ENCODE data around the gene PRRT2.
"Not testable (repeated sequence)": the region's sequence is repeated elsewhere in the genome, so short reads cannot be mapped to it uniquely, and the experiment has no call there.

Gene PRRT2

DNA sequence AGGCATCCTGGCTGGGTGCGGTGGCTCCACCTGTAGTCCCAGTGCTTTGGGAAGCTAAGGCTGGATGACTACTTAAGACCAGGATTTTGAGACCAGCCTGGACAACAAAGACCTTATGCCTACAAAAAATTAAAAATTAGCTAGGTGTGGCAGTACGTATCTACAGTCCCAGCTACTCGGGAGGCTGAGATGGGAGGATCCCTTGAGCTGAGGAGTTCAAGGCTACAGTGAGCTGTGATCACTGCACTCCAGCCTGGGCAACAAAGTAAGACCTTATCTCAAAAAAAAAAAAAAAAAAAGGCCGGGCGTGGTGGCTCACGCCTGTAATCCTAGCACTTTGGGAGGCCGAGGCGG, 14.3 kb downstream of the PRRT2 start:
- H3K4me3 ChIP-seq (replicated peaks; ENCODE audit: low read depth, low read length): no peak overlapping the region
- TF ChIP-seq, protein P1, sequence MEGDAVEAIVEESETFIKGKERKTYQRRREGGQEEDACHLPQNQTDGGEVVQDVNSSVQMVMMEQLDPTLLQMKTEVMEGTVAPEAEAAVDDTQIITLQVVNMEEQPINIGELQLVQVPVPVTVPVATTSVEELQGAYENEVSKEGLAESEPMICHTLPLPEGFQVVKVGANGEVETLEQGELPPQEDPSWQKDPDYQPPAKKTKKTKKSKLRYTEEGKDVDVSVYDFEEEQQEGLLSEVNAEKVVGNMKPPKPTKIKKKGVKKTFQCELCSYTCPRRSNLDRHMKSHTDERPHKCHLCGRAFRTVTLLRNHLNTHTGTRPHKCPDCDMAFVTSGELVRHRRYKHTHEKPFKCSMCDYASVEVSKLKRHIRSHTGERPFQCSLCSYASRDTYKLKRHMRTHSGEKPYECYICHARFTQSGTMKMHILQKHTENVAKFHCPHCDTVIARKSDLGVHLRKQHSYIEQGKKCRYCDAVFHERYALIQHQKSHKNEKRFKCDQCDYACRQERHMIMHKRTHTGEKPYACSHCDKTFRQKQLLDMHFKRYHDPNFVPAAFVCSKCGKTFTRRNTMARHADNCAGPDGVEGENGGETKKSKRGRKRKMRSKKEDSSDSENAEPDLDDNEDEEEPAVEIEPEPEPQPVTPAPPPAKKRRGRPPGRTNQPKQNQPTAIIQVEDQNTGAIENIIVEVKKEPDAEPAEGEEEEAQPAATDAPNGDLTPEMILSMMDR (IDR thresholded peaks at IDR 0.05; ENCODE audit: low read length, missing control alignments): no peak
- DNase-seq (ENCODE audit: low read depth): no peak

DNA sequence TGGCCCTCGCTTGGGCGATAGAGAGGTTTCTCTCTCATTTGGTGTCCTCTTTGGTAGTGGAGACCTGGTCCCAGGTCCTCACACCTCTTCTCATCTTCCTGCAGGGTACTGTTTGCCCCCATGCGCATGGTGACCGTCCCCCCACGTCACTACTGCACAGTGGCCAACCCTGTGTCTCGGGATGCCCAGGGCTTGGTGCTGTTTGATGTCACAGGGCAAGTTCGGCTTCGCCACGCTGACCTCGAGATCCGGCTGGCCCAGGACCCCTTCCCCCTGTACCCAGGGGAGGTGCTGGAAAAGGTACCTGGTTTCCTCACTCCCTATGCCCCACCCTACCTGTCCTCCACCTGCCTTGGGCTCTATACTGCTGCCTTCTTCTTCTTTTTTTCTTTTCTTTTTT, 18.8 kb downstream of the PRRT2 start:
- DNase-seq (ENCODE audit: low read depth): no peak
- H3K4me3 ChIP-seq (replicated peaks; ENCODE audit: low read depth, low read length): no peak overlapping the region
- TF ChIP-seq, protein P1 (IDR thresholded peaks at IDR 0.05; ENCODE audit: low read length, missing control alignments): no peak

DNA sequence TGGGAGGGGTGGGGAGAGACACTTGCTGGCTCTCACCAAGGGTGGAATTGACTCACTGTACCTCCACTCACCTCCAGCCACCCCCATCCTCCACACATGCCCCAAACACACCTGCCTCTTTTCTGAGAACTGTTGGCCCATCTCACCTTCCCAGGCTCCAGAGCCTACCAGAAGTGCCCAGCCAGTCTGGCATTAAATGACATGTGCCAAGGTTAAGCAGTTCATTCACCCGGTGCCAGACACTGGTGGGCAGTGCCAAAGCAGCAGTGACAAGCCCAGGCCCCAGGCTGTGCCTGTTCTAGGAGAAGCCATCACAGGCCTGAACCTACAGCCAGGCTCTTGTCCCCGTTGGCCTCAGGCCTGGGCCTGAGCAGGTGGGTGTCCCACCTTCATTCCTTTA, 19.5 kb downstream of the PRRT2 start:
- TF ChIP-seq, protein P1 (IDR thresholded peaks at IDR 0.05; ENCODE audit: low read length, missing control alignments): no peak
- DNase-seq (ENCODE audit: low read depth): no peak
- H3K4me3 ChIP-seq (replicated peaks; ENCODE audit: low read depth, low read length): no peak overlapping the region

DNA sequence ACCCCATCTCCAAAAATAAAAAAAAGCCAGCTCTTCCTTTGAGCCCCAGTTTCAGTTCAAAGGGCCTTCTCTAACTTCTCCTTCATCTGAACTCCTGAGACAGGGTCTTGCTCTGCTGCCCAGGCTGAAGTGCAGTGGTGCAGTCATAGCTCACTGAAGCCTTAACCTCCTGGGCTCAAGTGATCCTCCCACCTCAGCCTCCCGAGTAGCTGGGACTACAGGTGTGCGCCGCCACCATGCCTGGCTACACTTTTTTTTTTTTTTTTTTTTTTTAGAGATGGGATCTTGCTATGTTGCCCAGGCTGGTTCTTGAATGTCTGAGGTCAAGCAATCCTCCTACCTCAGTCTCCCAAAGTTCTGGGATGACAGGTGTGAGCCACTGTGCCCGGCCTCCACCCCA, 21.2 kb downstream of the PRRT2 start:
- not testable (repeated sequence) for DNase-seq (ENCODE audit: low read depth); H3K4me3 ChIP-seq (replicated peaks; ENCODE audit: low read depth, low read length)

DNA sequence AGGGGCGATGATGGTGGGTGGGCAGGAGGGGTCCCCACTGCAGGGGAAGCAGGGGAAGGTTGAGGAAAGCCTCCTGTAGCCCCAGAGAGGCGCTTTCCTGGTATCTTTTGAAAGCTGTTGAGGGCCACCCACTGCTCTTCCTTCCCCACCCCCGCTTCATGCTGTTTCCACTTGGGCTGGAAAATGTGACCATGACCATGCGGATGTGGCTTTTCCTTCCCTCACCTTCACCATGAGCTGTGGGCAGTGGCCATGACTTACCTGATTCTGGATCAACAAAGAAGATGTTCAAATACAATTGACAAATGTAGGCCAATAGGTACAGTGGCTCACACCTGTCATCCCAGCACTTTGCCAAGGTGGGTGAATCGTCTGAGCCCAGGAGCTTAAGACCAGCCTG, 22.1 kb downstream of the PRRT2 start:
- H3K4me3 ChIP-seq (replicated peaks; ENCODE audit: low read depth, low read length): no peak overlapping the region
- TF ChIP-seq, protein P1 (IDR thresholded peaks at IDR 0.05; ENCODE audit: low read length, missing control alignments): no peak
- DNase-seq (ENCODE audit: low read depth): no peak

DNA sequence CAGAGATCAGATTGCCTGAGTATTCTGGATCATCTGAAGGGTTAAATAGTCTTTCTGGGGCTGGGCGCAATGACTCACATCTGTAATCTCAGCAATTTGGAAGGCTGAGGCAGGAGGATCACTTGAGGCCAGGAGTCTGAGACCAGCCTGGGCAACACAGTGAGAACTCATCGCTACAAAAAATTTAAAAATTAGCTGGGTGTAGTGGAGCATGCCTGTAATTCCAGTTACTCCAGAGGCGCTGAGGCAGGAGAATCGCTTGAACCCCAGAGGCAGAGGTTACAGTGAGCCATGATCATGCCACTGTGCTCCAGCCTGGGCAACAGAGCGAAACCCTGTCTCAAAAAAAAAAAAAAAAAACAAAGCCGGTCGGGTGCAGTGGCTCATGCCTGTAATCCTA, 23.9 kb downstream of the PRRT2 start:
- TF ChIP-seq, protein P1 (IDR thresholded peaks at IDR 0.05; ENCODE audit: low read length, missing control alignments): no peak

DNA sequence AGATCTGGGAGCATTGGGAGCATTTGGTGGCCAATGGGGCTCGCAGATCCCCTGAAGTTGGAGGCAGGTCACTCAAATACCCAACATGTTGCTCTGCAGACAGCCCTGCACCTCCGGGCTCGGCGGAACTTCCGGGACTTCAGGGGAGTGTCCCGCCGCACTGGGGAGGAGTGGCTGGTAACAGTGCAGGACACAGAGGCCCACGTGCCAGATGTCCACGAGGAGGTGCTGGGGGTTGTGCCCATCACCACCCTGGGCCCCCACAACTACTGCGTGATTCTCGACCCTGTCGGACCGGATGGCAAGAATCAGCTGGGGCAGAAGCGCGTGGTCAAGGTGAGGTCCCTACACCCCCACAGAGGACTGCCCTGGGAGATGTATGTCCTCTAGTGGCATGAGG, 24.6 kb downstream of the PRRT2 start:
- TF ChIP-seq, protein P1 (IDR thresholded peaks at IDR 0.05; ENCODE audit: low read length, missing control alignments): no peak
- DNase-seq (ENCODE audit: low read depth): no peak
- H3K4me3 ChIP-seq (replicated peaks; ENCODE audit: low read depth, low read length): no peak overlapping the region

More for the DNA sequence above, 23.9 kb downstream of the PRRT2 start:
- DNase-seq (ENCODE audit: low read depth): no peak
- H3K4me3 ChIP-seq (replicated peaks; ENCODE audit: low read depth, low read length): no peak overlapping the region

DNA sequence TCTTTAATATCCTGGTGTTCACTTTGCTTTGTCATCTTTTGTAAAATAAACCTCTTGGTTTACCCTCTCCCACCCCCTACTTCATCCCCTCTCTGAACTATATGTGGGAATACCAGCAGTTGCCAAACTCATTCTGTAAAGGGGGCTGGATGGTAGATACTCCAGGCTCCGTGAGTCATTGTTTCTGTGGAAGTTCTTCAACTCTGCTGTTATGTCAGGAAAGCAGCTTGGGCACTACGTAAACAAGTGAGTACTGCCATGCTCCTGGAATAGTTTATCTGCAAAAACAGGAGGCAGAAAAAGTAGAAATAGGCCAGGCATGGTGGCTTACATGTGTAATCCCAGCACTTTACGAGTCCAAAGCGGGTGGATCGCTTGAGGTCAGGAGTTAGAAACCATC, 25.8 kb downstream of the PRRT2 start:
- TF ChIP-seq, protein P1 (IDR thresholded peaks at IDR 0.05; ENCODE audit: low read length, missing control alignments): no peak
- no peak overlapping the region for H3K4me3 ChIP-seq (replicated peaks; ENCODE audit: low read depth, low read length)
- no peak for DNase-seq (ENCODE audit: low read depth)
